Activated CD8-positive, alpha-beta memory T cell treated with anti-CD3 and anti-CD28 coated beads, Interleukin-2, amount 10 ng/mL, durations not matched to agents 7 days and 5 days (primary cell): ENCODE results near the gene KCND3. TPM values are rescaled to one million over a fixed set of nuclear protein-coding genes. Genes with fewer than 3 reads are reported as not detected.

ENCODE experiments used
- ATAC-seq: fragments of 150-1000 bp; cut with Tn5 transposase; one replicate; pipeline ENCODE4 v1.10.0; 2021; ENCODE audit warnings: moderate library complexity
- CTCF ChIA-PET: fragments of 350-600 bp; sonication (Branson Sonifier 250); formaldehyde crosslinking; loops from one replicate; lab custom pipeline; 2021; ENCODE audit warnings: antibody characterized with exemption; lab: Charles Lee
- DNase-seq: peaks from one replicate; pipeline ENCODE4 v3.0.0-alpha.2; 2020
- H3K27ac Mint-ChIP-seq: one replicate; pipeline ENCODE4 v1.8.0; 2021; ENCODE audit warnings: mild to moderate bottlenecking, mixed read lengths
- H3K27me3 Mint-ChIP-seq: one replicate; pipeline ENCODE4 v1.8.0; 2021; ENCODE audit warnings: mixed read lengths
- H3K36me3 Mint-ChIP-seq: one replicate; pipeline ENCODE4 v1.8.0; 2021; ENCODE audit warnings: mild to moderate bottlenecking, mixed read lengths
- H3K4me1 Mint-ChIP-seq: one replicate; pipeline ENCODE4 v1.8.0; 2021; ENCODE audit warnings: mixed read lengths
- H3K4me3 Mint-ChIP-seq: one replicate; pipeline ENCODE4 v1.8.0; 2021; ENCODE audit warnings: mild to moderate bottlenecking, moderate library complexity, mixed read lengths
- H3K9me3 Mint-ChIP-seq: one replicate; pipeline ENCODE4 v1.8.0; 2022; ENCODE audit warnings: low read depth, mixed read lengths
- total RNA-seq, 2 experiments: library from RNA; stranded (reverse); gene quantifications; one replicate each; pipeline ENCODE4 v1.2.3, GENCODE V29; 2021

KCND3 gene
- total RNA-seq, 2 experiments from 2014 or later = not detected

- H3K27ac Mint-ChIP-seq = no peak overlapping the region
- H3K36me3 Mint-ChIP-seq = no peaks in the 10 kb centered on the region
- H3K4me1 Mint-ChIP-seq = peaks cover 7% of the 10 kb centered on the region
- ATAC-seq = no peak
- no peaks in the 10 kb centered on the region for H3K9me3 Mint-ChIP-seq
- peak; percentile 31 for DNase-seq
- no peak overlapping the region for H3K4me3 Mint-ChIP-seq
- no peaks in the 10 kb centered on the region for H3K27me3 Mint-ChIP-seq
- CTCF ChIA-PET = no interaction called here
Observed at GRCh38 chr1:111723091-111723806, 266.2 kb downstream of the KCND3 start.

DNA sequence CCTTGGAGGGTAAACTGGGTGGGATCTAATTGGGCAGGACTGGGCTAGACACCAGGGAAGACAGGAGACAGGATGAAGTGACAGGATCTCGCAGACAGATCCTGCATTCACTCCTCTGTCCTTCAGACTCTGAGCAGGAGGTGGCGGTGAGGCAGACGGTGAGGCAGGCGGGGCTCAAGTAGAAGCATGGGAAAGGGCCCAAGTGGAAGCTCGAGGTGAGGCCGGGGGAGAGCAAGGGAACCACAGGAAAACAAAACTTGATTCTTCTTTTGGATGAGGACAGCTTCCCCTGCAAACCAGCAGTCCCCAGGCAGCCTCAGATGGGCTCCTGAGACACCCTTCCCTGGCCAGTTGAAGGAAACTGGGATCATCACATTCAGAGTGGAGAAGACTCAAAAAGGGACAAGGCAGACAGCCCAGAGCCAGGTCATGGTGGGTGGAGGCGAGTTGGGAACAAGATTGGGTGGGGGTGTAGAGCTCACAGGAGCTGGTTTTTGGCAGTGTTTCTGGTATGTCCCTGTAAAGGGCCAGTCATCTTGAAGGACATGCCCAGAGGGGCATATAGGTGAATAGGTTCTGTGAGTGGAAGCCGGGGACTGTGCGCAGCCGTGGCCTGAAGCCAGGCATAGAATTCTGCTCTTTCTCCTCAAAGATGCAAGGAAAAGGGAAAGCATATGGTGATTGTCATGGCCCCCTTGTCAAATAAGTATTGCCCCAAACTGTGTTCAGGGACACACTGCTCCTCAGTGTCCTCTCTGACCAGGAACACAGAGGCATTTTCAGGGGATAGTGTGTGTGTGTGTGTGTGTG lies 268.3 kb downstream of the KCND3 start:
- ATAC-seq = no peak
- H3K4me3 Mint-ChIP-seq = no peak overlapping the region
- CTCF ChIA-PET = interaction anchor here (1.4 kb wide), 1 partner anchor 17 kb away, joined by 3 read pairs; the partner anchor contains the start of gene INKA2
- no peaks in the 10 kb centered on the region for H3K9me3 Mint-ChIP-seq
- H3K27me3 Mint-ChIP-seq = no peaks in the 10 kb centered on the region
- peaks cover 13% of the 10 kb centered on the region for H3K36me3 Mint-ChIP-seq
- DNase-seq = peak; percentile 37
- H3K4me1 Mint-ChIP-seq = peaks cover 7% of the 10 kb centered on the region
- H3K27ac Mint-ChIP-seq = no peak overlapping the region

Other genes starting within 250 kb of the KCND3 start
- 10 to 100 TPM; 14.1 to 17.9 TPM for gene DDX20, start 233.8 kb downstream of the KCND3 start, total RNA-seq